HEK293T (cell line): Measurements from ENCODE around the gene TUSC2.

Experiments
- ARNT ChIP-seq: fragments of 450-650 bp; IDR thresholded peaks from 2 replicates; pipeline ENCODE4 v1.6.1; 2017; ENCODE audit warnings: mild to moderate bottlenecking
- BHLHE40 ChIP-seq: fragments of 450-650 bp; IDR thresholded peaks from 2 replicates; pipeline ENCODE4 v1.6.1; 2016; ENCODE audit warnings: mild to moderate bottlenecking, moderate library complexity, borderline replicate concordance
- CTBP1 ChIP-seq: fragments of 450-650 bp; IDR thresholded peaks from 2 replicates; pipeline ENCODE4 v1.6.1; 2016; ENCODE audit warnings: borderline replicate concordance
- ELF4 ChIP-seq: fragments of 450-650 bp; IDR thresholded peaks from 2 replicates; pipeline ENCODE4 v1.6.1; 2017; ENCODE audit warnings: antibody characterized with exemption
- FOXA1 ChIP-seq: fragments of 450-650 bp; IDR thresholded peaks from 2 replicates; pipeline ENCODE4 v1.6.1; 2016; ENCODE audit warnings: mild to moderate bottlenecking
- FOXM1 ChIP-seq: fragments of 450-650 bp; IDR thresholded peaks from 2 replicates; pipeline ENCODE4 v1.6.1; 2017; ENCODE audit warnings: mild to moderate bottlenecking, borderline replicate concordance
- HDGF ChIP-seq: fragments of 450-650 bp; IDR thresholded peaks from 2 replicates; pipeline ENCODE4 v1.6.1; 2017; ENCODE audit warnings: antibody characterized with exemption, borderline replicate concordance
- LEF1 ChIP-seq: fragments of 450-650 bp; IDR thresholded peaks from 2 replicates; pipeline ENCODE4 v1.6.1; 2017; ENCODE audit warnings: mild to moderate bottlenecking, borderline replicate concordance
- NFRKB ChIP-seq: fragments of 450-650 bp; IDR thresholded peaks from 2 replicates; pipeline ENCODE4 v1.6.1; 2016; ENCODE audit warnings: mild to moderate bottlenecking, moderate library complexity
- PKNOX1 ChIP-seq: fragments of 450-650 bp; IDR thresholded peaks from 2 replicates; pipeline ENCODE4 v1.6.1; 2016
- SP1 ChIP-seq: fragments of 450-650 bp; IDR thresholded peaks from 2 replicates; pipeline ENCODE4 v1.6.1; 2017
- SUZ12 ChIP-seq: fragments of 450-650 bp; IDR thresholded peaks from 2 replicates; pipeline ENCODE4 v1.6.1; 2016; ENCODE audit warnings: mild to moderate bottlenecking
- TARDBP ChIP-seq: fragments of 450-650 bp; IDR thresholded peaks from 2 replicates; pipeline ENCODE4 v1.6.1; 2016
- ZNF384 ChIP-seq: fragments of 450-650 bp; IDR thresholded peaks from 2 replicates; pipeline ENCODE4 v1.6.1; 2016

GRCh38 chr3:50319181-50319893, 8.7 kb downstream of the TUSC2 start:
- no peak for TF ChIP-seq SUZ12
- TF ChIP-seq BHLHE40: no peak
- no peak for TF ChIP-seq NFRKB
- no peak for TF ChIP-seq LEF1
- no peak for TF ChIP-seq TARDBP
- TF ChIP-seq CTBP1: no peak
- TF ChIP-seq PKNOX1: no peak
- no peak for TF ChIP-seq ZNF384
- TF ChIP-seq FOXA1: no peak
- TF ChIP-seq SP1: no peak
- no peak for TF ChIP-seq HDGF
- TF ChIP-seq ELF4: no peak
- no peak for TF ChIP-seq FOXM1
- TF ChIP-seq ARNT: no peak
